Activated CD4-positive, alpha-beta memory T cell treated with anti-CD3 and anti-CD28 coated beads for 36 hours (primary cell): ENCODE measurements around the gene DNMT3A. TPM values are rescaled to one million over a fixed set of nuclear protein-coding genes. Genes with fewer than 3 reads are reported as not detected.
"Not testable (repeated sequence)": the region's sequence is repeated elsewhere in the genome, so short reads cannot be mapped to it uniquely, and the experiment has no call there.

Experiments used
- CTCF ChIA-PET: fragments of 350-600 bp; sonication (Branson Sonifier 250); formaldehyde crosslinking; loops from one replicate; lab custom pipeline; 2021; ENCODE audit warnings: antibody characterized with exemption, inconsistent platforms; lab: Charles Lee
- POLR2A ChIA-PET: fragments of 350-600 bp; sonication (Branson Sonifier 250); formaldehyde crosslinking; loops from one replicate; lab custom pipeline; 2021; ENCODE audit warnings: antibody characterized with exemption; lab: Charles Lee
- DNase-seq: peaks from one replicate; pipeline ENCODE4 v3.0.0-alpha.2; 2020
- H3K27ac Mint-ChIP-seq: one replicate; pipeline ENCODE4 v1.8.0; 2021; ENCODE audit warnings: mixed read lengths
- H3K27me3 Mint-ChIP-seq: one replicate; pipeline ENCODE4 v1.8.0; 2021; ENCODE audit warnings: mixed read lengths
- H3K36me3 Mint-ChIP-seq: one replicate; pipeline ENCODE4 v1.8.0; 2021; ENCODE audit warnings: mixed read lengths
- H3K4me1 Mint-ChIP-seq: one replicate; pipeline ENCODE4 v1.8.0; 2021; ENCODE audit warnings: low read depth, mixed read lengths
- H3K4me3 Mint-ChIP-seq: one replicate; pipeline ENCODE4 v1.8.0; 2021; ENCODE audit warnings: mild to moderate bottlenecking, mixed read lengths
- H3K9me3 Mint-ChIP-seq: one replicate; pipeline ENCODE4 v1.8.0; 2021; ENCODE audit warnings: mixed read lengths
- intact Hi-C: fragments of 100-400 bp; cut with micrococcal nuclease; formaldehyde crosslinking; loops from one replicate; pipeline ENCODE4 v1.15.1; 2023
- total RNA-seq, 2 experiments: library from RNA; stranded (reverse); gene quantifications; one replicate each; pipeline ENCODE4 v1.2.3, GENCODE V29; 2021

The DNMT3A gene
- total RNA-seq, 2 experiments from 2014 or later: 52.0 to 52.5 TPM

DNA sequence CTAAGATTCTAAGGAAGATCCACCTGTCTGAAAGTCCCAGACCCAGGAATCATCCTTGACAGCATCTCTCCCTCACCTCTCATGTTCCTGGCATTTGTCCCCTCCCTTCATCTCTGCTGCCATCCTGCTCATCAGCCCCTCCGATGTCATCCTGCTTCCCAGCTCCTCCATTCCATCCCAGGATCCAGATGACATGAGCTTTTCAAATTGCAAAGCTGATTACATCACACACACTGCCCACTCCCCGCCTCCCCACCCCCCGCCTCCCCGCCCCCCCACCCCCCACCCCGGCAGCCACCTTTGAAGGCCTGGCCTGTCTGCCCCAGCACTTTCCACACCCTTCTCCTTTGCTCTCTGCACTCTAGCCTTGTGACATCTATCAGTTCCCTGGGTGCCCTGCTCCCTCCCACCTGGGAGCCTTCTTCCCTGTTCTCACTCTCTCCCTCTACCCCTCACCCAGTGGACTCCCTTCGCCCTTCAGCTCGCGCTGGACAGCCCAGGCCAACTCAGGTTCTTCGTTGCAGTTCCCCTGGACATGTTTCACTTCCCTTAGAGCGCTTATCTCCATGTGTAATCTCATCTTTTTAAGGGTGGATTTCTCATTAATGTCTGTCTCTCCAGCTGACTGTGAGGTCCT, 61.6 kb downstream of the DNMT3A start:
- no peak for DNase-seq
- peak overlapping the region; percentile 58 for H3K27ac Mint-ChIP-seq
- no peaks in the 10 kb centered on the region for H3K27me3 Mint-ChIP-seq
- ChIA-PET POLR2A (no interaction called here), CTCF (interaction anchor here (1.8 kb wide), 1 partner anchor 82 kb away, joined by 6 read pairs; no protein-coding TSS in a partner anchor)
- peaks cover 53% of the 10 kb centered on the region for H3K4me1 Mint-ChIP-seq
- no peaks in the 10 kb centered on the region for H3K9me3 Mint-ChIP-seq
- peaks cover 28% of the 10 kb centered on the region for H3K36me3 Mint-ChIP-seq
- H3K4me3 Mint-ChIP-seq: no peak overlapping the region
- intact Hi-C loops: no loop called here

- peaks cover 31% of the 10 kb centered on the region for H3K36me3 Mint-ChIP-seq
- H3K27ac Mint-ChIP-seq: peak overlapping the region; percentile 47
- H3K4me3 Mint-ChIP-seq: no peak overlapping the region
- no peaks in the 10 kb centered on the region for H3K27me3 Mint-ChIP-seq
- H3K4me1 Mint-ChIP-seq: peaks cover 56% of the 10 kb centered on the region
- H3K9me3 Mint-ChIP-seq: no peaks in the 10 kb centered on the region
- POLR2A ChIA-PET: interaction anchor here (1.0 to 1.5 kb wide), 3 partner anchors 16 to 35 kb away, joined by 4 to 5 read pairs (median 4); no protein-coding TSS in a partner anchor
- no peak for DNase-seq
- intact Hi-C loops: no loop called here
- CTCF ChIA-PET: interaction anchor here (1.6 to 1.9 kb wide), 2 partner anchors 34 to 83 kb away, joined by 5 read pairs; no protein-coding TSS in a partner anchor
Observed at GRCh38 chr2:25279091-25279651, 62.6 kb downstream of the DNMT3A start.

DNA sequence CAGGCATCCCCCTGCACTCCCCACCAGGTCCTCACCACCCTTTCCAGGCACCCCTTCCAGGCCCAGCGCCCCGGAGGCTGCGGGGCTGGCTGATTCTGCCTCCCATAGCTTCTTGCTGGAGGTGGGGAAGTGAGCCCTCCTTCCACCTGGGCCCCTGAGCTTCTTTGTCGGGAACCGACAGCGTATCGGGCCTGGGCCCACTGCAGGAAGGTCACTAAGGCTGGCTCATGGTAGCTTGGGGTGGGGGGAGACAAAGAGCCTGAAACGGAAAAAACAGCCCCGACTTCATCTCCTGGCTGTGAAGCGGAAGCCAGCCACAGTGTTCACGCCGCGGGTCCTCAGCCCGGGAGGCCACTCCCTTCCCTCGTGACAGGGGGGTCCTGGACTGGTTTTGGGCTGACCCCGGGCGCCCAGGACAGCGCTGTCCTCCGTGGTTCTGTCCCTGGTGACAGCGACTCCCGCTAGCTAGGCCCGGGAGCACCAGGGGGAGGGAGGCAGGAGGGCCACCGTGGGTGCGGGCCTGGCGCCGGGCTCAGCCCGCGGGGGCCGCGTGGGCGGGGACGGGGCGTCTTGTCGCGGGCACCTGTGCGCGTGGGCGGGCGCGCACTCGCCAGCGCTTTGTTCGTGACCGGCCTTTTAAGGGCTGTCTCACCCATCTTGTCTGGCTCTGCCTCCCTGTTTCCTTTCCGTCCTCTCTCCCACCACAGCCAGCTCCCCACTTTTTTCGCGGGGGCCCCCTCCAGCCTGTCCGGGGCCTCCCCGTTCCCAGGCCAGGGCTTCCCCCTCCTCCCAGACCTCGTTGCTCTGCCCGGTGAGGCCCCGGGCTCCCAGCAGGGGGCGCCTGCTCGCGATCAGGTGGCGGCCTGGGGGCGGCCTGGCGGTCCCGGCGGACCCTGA, 64.9 kb downstream of the DNMT3A start:
- Mint-ChIP-seq H3K9me3 (no peaks in the 10 kb centered on the region), H3K4me1 (peaks cover 66% of the 10 kb centered on the region), H3K4me3 (peak overlapping the region; percentile 65), H3K27ac (peak overlapping the region; percentile 90), H3K36me3 (peaks cover 37% of the 10 kb centered on the region), H3K27me3 (no peaks in the 10 kb centered on the region)
- DNase-seq: peak; percentile 88
- POLR2A ChIA-PET: interaction anchor here (0.9 to 2.2 kb wide), 9 partner anchors 9 to 64 kb away, joined by 3 to 8 read pairs (median 5); no protein-coding TSS in a partner anchor
- intact Hi-C loops: loop anchor here (1.0 to 2.0 kb wide), 2 partner anchors 18 to 37 kb away; no protein-coding TSS in a partner anchor
- CTCF ChIA-PET: interaction anchor here (0.5 to 2.7 kb wide), 23 partner anchors 8 to 323 kb away, joined by 3 to 28 read pairs (median 5); partner anchors contain the start of gene DNMT3A

- H3K36me3 Mint-ChIP-seq: peaks cover 32% of the 10 kb centered on the region
- no peak overlapping the region for H3K4me3 Mint-ChIP-seq
- no peaks in the 10 kb centered on the region for H3K27me3 Mint-ChIP-seq
- peak overlapping the region; percentile 90 for H3K27ac Mint-ChIP-seq
- ChIA-PET CTCF (interaction anchor here (1.6 to 2.6 kb wide), 4 partner anchors 10 to 177 kb away, joined by 3 to 28 read pairs (median 11); no protein-coding TSS in a partner anchor), POLR2A (interaction anchor here (1.3 to 2.2 kb wide), 3 partner anchors 25 to 65 kb away, joined by 3 to 6 read pairs (median 3); no protein-coding TSS in a partner anchor)
- intact Hi-C loops: no loop called here
- H3K9me3 Mint-ChIP-seq: no peaks in the 10 kb centered on the region
- no peak for DNase-seq
- H3K4me1 Mint-ChIP-seq: peaks cover 64% of the 10 kb centered on the region
Observed at GRCh38 chr2:25275575-25275965, 66.2 kb downstream of the DNMT3A start.

GRCh38 chr2:25274868-25275574, 66.7 kb downstream of the DNMT3A start:
- Mint-ChIP-seq H3K9me3 (no peaks in the 10 kb centered on the region), H3K4me1 (peaks cover 63% of the 10 kb centered on the region), H3K27me3 (no peaks in the 10 kb centered on the region), H3K4me3 (no peak overlapping the region), H3K36me3 (peaks cover 34% of the 10 kb centered on the region), H3K27ac (peak overlapping the region; percentile 90)
- peak; percentile 71 for DNase-seq
- ChIA-PET CTCF (no interaction called here), POLR2A (interaction anchor here (0.8 to 1.4 kb wide), 2 partner anchors 11 to 25 kb away, joined by 3 read pairs; no protein-coding TSS in a partner anchor)
- intact Hi-C loops: no loop called here

DNA sequence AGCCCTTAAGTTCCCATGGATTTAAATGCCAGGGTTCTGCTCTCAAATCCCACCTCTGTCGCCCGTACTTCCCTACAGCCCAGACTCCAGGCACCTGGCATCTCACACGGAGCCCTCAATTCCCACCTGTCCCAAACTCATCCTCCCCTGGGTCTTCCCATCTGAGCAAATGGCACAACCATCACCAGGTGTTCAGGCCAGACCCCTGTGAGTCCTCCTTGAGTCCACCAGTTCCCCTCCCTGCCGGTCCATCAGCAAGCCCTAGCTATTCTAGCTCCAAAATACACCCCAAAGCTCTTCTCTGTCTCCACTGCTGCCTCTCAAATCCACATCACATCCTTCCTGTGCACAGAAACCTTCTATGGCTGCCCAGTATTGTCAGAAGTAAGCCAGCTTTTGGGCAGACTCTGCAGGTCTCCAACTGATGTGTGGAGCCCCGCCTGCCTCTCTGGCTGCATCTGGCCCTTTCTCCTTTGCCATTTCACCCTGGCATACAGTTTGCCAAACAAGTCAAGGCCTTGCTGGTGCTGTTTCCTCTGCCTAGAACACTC, 67.7 kb downstream of the DNMT3A start:
- no peaks in the 10 kb centered on the region for H3K9me3 Mint-ChIP-seq
- intact Hi-C loops: loop anchor here (1.0 to 2.0 kb wide), 3 partner anchors 22 to 103 kb away; no protein-coding TSS in a partner anchor
- peaks cover 60% of the 10 kb centered on the region for H3K4me1 Mint-ChIP-seq
- H3K27me3 Mint-ChIP-seq: no peaks in the 10 kb centered on the region
- H3K36me3 Mint-ChIP-seq: peaks cover 33% of the 10 kb centered on the region
- POLR2A ChIA-PET: interaction anchor here (0.8 to 2.0 kb wide), 4 partner anchors 12 to 28 kb away, joined by 3 to 9 read pairs (median 4); no protein-coding TSS in a partner anchor
- H3K27ac Mint-ChIP-seq: peak overlapping the region; percentile 94
- CTCF ChIA-PET: interaction anchor here (0.8 to 1.7 kb wide), 7 partner anchors 10 to 88 kb away, joined by 3 to 10 read pairs (median 5); no protein-coding TSS in a partner anchor
- DNase-seq: no peak
- H3K4me3 Mint-ChIP-seq: peak overlapping the region; percentile 47

- CTCF ChIA-PET: interaction anchor here (0.6 to 1.7 kb wide), 6 partner anchors 21 to 334 kb away, joined by 3 to 8 read pairs (median 4); no protein-coding TSS in a partner anchor
- not testable (repeated sequence) for H3K4me3 Mint-ChIP-seq, DNase-seq, H3K9me3 Mint-ChIP-seq, H3K27me3 Mint-ChIP-seq
- Mint-ChIP-seq H3K36me3 (peaks cover 39% of the 10 kb centered on the region), H3K27ac (peak overlapping the region; percentile 94), H3K4me1 (peaks cover 47% of the 10 kb centered on the region)
- intact Hi-C loops: loop anchor here (1.0 to 2.0 kb wide), 3 partner anchors 20 to 104 kb away; no protein-coding TSS in a partner anchor
- POLR2A ChIA-PET: interaction anchor here (1.3 to 2.0 kb wide), 2 partner anchors 20 to 29 kb away, joined by 5 to 9 read pairs; no protein-coding TSS in a partner anchor
Observed at GRCh38 chr2:25272705-25273104, 69.0 kb downstream of the DNMT3A start.

- CTCF ChIA-PET: interaction anchor here (2.4 kb wide), 1 partner anchor 7 kb away, joined by 7 read pairs; no protein-coding TSS in a partner anchor
Observed at GRCh38 chr2:25270061-25270460, 71.7 kb downstream of the DNMT3A start.

GRCh38 chr2:25269233-25269632, 72.5 kb downstream of the DNMT3A start:
- H3K27ac Mint-ChIP-seq: no peak overlapping the region
- intact Hi-C loops: no loop called here
- peaks cover 42% of the 10 kb centered on the region for H3K36me3 Mint-ChIP-seq

More at GRCh38 chr2:25270061-25270460, 71.7 kb downstream of the DNMT3A start:
- H3K9me3 Mint-ChIP-seq: no peaks in the 10 kb centered on the region
- H3K27ac Mint-ChIP-seq: no peak overlapping the region
- POLR2A ChIA-PET: no interaction called here
- no peak for DNase-seq
- H3K4me3 Mint-ChIP-seq: no peak overlapping the region
- H3K4me1 Mint-ChIP-seq: peaks cover 41% of the 10 kb centered on the region
- H3K27me3 Mint-ChIP-seq: no peaks in the 10 kb centered on the region
- intact Hi-C loops: no loop called here
- peaks cover 46% of the 10 kb centered on the region for H3K36me3 Mint-ChIP-seq

DNA sequence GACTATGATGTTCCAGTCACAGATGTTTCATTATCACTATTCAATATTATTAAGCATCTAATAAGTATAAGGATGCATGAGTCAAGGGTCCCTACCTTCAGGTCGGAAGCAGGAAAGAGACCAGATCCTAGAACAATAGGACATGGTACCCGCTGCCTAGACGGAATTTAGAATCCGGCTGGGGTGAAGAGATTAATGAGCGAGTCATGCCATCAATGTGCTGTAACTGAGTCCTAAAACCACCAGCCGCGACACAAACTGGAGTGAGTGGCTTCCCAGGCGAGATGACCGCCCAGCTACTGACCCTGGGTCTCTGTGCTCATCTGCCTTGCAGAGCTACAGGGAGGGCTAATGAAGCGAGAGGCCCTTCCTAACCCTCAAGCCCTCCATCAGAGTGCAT, 73.6 kb downstream of the DNMT3A start:
- peaks cover 34% of the 10 kb centered on the region for H3K36me3 Mint-ChIP-seq
- peaks cover 22% of the 10 kb centered on the region for H3K4me1 Mint-ChIP-seq
- ChIA-PET CTCF (interaction anchor here (2.4 kb wide), 1 partner anchor 9 kb away, joined by 7 read pairs; no protein-coding TSS in a partner anchor), POLR2A (no interaction called here)
- H3K27ac Mint-ChIP-seq: no peak overlapping the region
- no peak overlapping the region for H3K4me3 Mint-ChIP-seq
- no peak for DNase-seq
- intact Hi-C loops: no loop called here
- H3K27me3 Mint-ChIP-seq: no peaks in the 10 kb centered on the region
- no peaks in the 10 kb centered on the region for H3K9me3 Mint-ChIP-seq

More at GRCh38 chr2:25269233-25269632, 72.5 kb downstream of the DNMT3A start:
- ChIA-PET POLR2A (no interaction called here), CTCF (interaction anchor here (2.4 kb wide), 1 partner anchor 8 kb away, joined by 7 read pairs; no protein-coding TSS in a partner anchor)
- Mint-ChIP-seq H3K9me3 (no peaks in the 10 kb centered on the region), H3K4me1 (peaks cover 33% of the 10 kb centered on the region), H3K27me3 (no peaks in the 10 kb centered on the region), H3K4me3 (no peak overlapping the region)
- DNase-seq: no peak
